Measurements from ENCODE around the gene TFAP2C.

Gene TFAP2C

DNA sequence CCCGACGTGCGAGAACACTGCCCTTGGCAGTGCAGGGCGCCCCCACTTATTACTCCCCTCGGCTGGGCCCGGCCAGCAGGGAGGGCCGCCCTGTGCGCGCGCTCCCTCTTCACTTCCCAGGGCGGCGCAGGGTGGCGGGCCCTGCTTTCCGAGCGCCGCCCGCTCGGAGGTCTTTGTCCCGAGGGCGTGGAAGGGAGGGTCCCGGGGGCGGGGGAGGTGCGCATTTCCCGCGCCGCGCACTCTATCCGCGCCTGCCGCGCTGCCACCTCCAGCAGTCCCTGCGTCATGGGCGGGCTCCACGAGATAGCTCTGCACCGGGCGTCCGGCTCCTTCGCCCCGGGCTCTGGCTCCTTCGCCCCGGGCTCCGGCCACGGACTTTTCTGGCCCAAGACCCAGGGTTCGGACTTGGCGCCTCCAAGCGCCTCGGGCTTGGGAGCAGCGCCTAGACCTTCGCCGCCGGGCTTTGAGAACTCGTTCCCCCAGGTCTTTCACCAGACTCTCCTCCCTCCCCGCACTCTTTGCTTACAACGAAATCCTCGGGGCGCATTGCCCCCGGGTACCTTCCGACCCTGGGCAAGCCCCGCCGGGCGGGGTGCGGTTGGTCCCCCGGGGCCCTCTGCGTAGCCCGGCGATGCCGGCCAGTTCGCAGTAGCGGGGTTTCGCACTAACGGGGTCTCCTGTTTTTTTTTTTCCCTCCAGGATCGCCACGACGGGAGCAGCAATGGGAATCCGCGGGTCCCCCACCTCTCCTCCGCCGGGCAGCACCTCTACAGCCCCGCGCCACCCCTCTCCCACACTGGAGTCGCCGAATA, 1.6 kb downstream of the TFAP2C start:
- no peak overlapping the region for H3K27ac ChIP-seq (replicated peaks)
- TF ChIP-seq SPI1 (IDR thresholded peaks at IDR 0.05; ENCODE audit: borderline replicate concordance, low read depth) = no peak
- TF ChIP-seq, protein P1, sequence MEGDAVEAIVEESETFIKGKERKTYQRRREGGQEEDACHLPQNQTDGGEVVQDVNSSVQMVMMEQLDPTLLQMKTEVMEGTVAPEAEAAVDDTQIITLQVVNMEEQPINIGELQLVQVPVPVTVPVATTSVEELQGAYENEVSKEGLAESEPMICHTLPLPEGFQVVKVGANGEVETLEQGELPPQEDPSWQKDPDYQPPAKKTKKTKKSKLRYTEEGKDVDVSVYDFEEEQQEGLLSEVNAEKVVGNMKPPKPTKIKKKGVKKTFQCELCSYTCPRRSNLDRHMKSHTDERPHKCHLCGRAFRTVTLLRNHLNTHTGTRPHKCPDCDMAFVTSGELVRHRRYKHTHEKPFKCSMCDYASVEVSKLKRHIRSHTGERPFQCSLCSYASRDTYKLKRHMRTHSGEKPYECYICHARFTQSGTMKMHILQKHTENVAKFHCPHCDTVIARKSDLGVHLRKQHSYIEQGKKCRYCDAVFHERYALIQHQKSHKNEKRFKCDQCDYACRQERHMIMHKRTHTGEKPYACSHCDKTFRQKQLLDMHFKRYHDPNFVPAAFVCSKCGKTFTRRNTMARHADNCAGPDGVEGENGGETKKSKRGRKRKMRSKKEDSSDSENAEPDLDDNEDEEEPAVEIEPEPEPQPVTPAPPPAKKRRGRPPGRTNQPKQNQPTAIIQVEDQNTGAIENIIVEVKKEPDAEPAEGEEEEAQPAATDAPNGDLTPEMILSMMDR (IDR thresholded peaks at IDR 0.05; ENCODE audit: insufficient read depth, low read length) = no peak
- TF ChIP-seq POLR2AphosphoS5 (IDR thresholded peaks at IDR 0.05; ENCODE audit: low read depth) = no peak
- TF ChIP-seq GABPA (IDR thresholded peaks at IDR 0.05; ENCODE audit: low read depth) = no peak
- TF ChIP-seq, protein P2, sequence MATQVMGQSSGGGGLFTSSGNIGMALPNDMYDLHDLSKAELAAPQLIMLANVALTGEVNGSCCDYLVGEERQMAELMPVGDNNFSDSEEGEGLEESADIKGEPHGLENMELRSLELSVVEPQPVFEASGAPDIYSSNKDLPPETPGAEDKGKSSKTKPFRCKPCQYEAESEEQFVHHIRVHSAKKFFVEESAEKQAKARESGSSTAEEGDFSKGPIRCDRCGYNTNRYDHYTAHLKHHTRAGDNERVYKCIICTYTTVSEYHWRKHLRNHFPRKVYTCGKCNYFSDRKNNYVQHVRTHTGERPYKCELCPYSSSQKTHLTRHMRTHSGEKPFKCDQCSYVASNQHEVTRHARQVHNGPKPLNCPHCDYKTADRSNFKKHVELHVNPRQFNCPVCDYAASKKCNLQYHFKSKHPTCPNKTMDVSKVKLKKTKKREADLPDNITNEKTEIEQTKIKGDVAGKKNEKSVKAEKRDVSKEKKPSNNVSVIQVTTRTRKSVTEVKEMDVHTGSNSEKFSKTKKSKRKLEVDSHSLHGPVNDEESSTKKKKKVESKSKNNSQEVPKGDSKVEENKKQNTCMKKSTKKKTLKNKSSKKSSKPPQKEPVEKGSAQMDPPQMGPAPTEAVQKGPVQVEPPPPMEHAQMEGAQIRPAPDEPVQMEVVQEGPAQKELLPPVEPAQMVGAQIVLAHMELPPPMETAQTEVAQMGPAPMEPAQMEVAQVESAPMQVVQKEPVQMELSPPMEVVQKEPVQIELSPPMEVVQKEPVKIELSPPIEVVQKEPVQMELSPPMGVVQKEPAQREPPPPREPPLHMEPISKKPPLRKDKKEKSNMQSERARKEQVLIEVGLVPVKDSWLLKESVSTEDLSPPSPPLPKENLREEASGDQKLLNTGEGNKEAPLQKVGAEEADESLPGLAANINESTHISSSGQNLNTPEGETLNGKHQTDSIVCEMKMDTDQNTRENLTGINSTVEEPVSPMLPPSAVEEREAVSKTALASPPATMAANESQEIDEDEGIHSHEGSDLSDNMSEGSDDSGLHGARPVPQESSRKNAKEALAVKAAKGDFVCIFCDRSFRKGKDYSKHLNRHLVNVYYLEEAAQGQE (IDR thresholded peaks at IDR 0.05; ENCODE audit: insufficient replicate concordance, low read depth) = no peak
- no peak for DNase-seq (ENCODE audit: low read depth in 1 of 2, low spot score in 1 of 2)
- peaks cover 84% of the 10 kb centered on the region for H3K27me3 ChIP-seq (ENCODE audit: insufficient read depth, poor library complexity, severe bottlenecking)
- H3K4me3 ChIP-seq (replicated peaks; ENCODE audit: insufficient read depth, low read length) = no peak overlapping the region

DNA sequence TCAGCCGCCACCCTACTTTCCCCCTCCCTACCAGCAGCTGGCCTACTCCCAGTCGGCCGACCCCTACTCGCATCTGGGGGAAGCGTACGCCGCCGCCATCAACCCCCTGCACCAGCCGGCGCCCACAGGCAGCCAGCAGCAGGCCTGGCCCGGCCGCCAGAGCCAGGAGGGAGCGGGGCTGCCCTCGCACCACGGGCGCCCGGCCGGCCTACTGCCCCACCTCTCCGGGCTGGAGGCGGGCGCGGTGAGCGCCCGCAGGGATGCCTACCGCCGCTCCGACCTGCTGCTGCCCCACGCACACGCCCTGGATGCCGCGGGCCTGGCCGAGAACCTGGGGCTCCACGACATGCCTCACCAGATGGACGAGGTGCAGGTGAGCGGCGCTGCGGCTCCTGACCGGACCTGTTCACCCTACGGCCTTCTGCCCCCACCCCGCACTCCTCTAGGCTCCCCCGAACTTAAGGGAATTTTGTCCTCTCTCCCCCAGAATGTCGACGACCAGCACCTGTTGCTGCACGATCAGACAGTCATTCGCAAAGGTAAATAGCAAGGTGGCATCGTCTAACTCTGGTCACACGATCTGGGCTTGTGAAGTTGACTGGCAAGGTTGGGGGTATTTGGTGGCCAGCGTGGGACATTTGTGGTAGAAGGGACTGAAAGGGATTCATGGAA, 2.3 kb downstream of the TFAP2C start:
- no peak for DNase-seq (ENCODE audit: low read depth in 1 of 2, low spot score in 1 of 2)
- TF ChIP-seq, protein P2 (IDR thresholded peaks at IDR 0.05; ENCODE audit: insufficient replicate concordance, low read depth) = no peak
- TF ChIP-seq, protein P1 (IDR thresholded peaks at IDR 0.05; ENCODE audit: insufficient read depth, low read length) = no peak
- no peak for TF ChIP-seq GABPA (IDR thresholded peaks at IDR 0.05; ENCODE audit: low read depth)
- TF ChIP-seq POLR2AphosphoS5 (IDR thresholded peaks at IDR 0.05; ENCODE audit: low read depth) = no peak
- no peak for TF ChIP-seq SPI1 (IDR thresholded peaks at IDR 0.05; ENCODE audit: borderline replicate concordance, low read depth)
- Histone ChIP-seq H3K27me3 (ENCODE audit: insufficient read depth, poor library complexity, severe bottlenecking) (peaks cover 78% of the 10 kb centered on the region), H3K27ac (replicated peaks) (no peak overlapping the region), H3K4me3 (replicated peaks; ENCODE audit: insufficient read depth, low read length) (no peak overlapping the region)

DNA sequence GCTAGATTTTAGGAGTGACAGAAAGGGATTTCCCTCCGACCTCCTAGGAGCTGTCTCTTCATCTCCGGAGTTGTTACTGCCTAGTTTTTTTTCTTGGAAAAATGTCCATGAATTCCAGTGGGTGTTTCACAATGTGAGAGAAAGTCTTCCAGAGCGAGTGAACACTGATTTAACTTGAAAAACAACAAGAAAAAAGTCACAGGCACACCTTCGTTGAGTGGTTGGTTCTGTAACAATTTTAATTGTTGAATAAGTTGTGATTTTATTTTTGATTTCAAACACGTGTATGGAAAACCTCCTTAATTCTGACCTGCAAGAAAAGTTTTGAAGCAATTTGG, 2.9 kb downstream of the TFAP2C start:
- Histone ChIP-seq H3K27ac (replicated peaks) (no peak overlapping the region), H3K4me3 (replicated peaks; ENCODE audit: insufficient read depth, low read length) (no peak overlapping the region), H3K27me3 (ENCODE audit: insufficient read depth, poor library complexity, severe bottlenecking) (peaks cover 78% of the 10 kb centered on the region)
- no peak for DNase-seq (ENCODE audit: low read depth in 1 of 2, low spot score in 1 of 2)
- TF ChIP-seq GABPA (IDR thresholded peaks at IDR 0.05; ENCODE audit: low read depth) (no peak), POLR2AphosphoS5 (IDR thresholded peaks at IDR 0.05; ENCODE audit: low read depth) (no peak), SPI1 (IDR thresholded peaks at IDR 0.05; ENCODE audit: borderline replicate concordance, low read depth) (no peak)
- TF ChIP-seq, protein P1 (IDR thresholded peaks at IDR 0.05; ENCODE audit: insufficient read depth, low read length) = no peak
- TF ChIP-seq, protein P2 (IDR thresholded peaks at IDR 0.05; ENCODE audit: insufficient replicate concordance, low read depth) = no peak
